Measurements from ENCODE around the gene P3H2. TPM values are rescaled to one million over a fixed set of nuclear protein-coding genes. Genes with fewer than 3 reads are reported as not detected.

Gene P3H2
- total RNA-seq, 5 donors from 2014 or later (not counting 1 experiment from before 2014, with no cell fraction given), result 0.16 to 0.50 (median 0.35) TPM; not detected in 2

DNA sequence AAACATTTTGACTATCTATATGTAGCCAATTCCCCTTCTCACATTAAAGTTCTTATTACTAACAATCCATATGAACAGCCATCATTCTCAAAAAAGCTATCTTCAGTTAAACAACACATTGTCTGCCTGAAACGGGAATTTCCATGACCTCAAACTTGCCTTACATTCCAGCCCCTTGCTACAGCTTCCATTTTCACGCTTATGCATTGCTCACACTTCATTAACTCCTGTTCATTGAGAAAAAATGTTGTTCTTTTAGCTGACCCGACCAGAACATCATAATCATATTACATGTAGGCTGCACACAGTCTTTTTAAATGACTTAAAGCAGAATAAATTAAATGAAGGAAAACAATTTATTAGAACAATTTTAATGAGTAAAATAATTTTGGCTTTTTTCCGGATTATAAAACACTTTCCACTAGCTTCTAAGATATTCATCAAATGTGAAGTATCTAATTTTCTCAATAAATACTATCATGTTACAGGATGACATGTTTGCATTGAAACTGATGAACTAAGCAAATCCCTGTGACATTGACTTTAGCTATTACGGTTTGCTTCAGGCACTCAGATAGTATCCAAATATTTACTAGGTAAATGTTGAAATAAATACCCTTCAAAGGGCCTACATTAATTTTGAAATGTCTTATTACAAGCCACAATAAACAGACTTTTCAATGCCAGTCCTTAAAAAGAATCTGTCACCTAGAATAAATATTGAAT is 49.9 kb downstream of the P3H2 start:
- POLR2A ChIA-PET, result no interaction called here
- no peak overlapping the region for H3K27ac Mint-ChIP-seq
- H3K27me3 ChIP-seq (replicated peaks in 1 of 2; ENCODE audit: control insufficient read depth in 2 of 2, extremely low read depth in 1 of 2, insufficient read depth in 2 of 2, low read length in 1 of 2), result no peaks in the 10 kb centered on the region
- H3K4me1 ChIP-seq (ENCODE audit: control insufficient read depth in 1 of 2, extremely low read depth in 1 of 2, insufficient read depth in 2 of 2, low read length in 2 of 2), result no peaks in the 10 kb centered on the region
- no peaks in the 10 kb centered on the region for H3K9me3 ChIP-seq
- peaks cover 11 to 16% of the 10 kb centered on the region in 2 donors for H3K27me3 Mint-ChIP-seq
- 52% methylated on average over 2 of the region's 5 CpGs for WGBS (ENCODE audit: insufficient coverage)
- no peak overlapping the region for H3K4me3 ChIP-seq (ENCODE audit: control insufficient read depth in 1 of 2, extremely low read depth in 1 of 2, low read length in 1 of 2)
- no peaks in the 10 kb centered on the region for H3K4me1 Mint-ChIP-seq
- no peak overlapping the region for H3K4me3 Mint-ChIP-seq
- ATAC-seq (replicated peaks in 1 of 4) (no peak), DNase-seq (no peak)
- H3K36me3 Mint-ChIP-seq, result no peaks in the 10 kb centered on the region
- CTCF ChIA-PET, result no interaction called here
- no peaks in the 10 kb centered on the region for H3K9me3 Mint-ChIP-seq
- H3K27ac ChIP-seq (ENCODE audit: low read length), result no peak overlapping the region
- no peaks in the 10 kb centered on the region for H3K36me3 ChIP-seq (ENCODE audit: control insufficient read depth in 2 of 2, extremely low read depth in 1 of 2, insufficient read depth in 1 of 2, low read length in 1 of 2)

DNA sequence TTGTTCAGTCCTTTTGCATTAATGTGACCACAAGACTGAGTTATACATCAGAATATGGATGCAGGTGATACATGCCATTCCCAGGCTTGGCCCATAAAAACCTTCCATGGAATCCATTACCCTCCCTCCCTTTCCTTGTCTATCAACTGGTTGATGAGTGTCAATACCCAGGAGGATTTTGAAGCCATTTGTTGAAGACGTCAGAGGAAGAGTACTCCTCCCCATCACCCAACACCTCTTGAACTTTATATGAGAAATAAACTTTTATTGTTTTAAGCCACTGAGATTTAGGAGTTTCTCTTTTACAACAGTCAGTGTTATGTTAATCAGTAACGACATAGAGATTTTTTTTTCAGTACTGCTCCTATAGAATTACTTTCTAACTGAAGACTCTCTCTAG is 55.5 kb downstream of the P3H2 start:
- H3K27ac ChIP-seq (ENCODE audit: low read length), result no peak overlapping the region
- WGBS (ENCODE audit: insufficient coverage), result no CpG with 5 or more reads among the region's 2 CpGs
- H3K4me3 ChIP-seq (ENCODE audit: control insufficient read depth in 1 of 2, extremely low read depth in 1 of 2, low read length in 1 of 2), result no peak overlapping the region
- H3K27me3 ChIP-seq (replicated peaks in 1 of 2; ENCODE audit: control insufficient read depth in 2 of 2, extremely low read depth in 1 of 2, insufficient read depth in 2 of 2, low read length in 1 of 2), result no peaks in the 10 kb centered on the region
- H3K27me3 Mint-ChIP-seq, result peaks cover 3 to 7% of the 10 kb centered on the region in 2 donors
- H3K27ac Mint-ChIP-seq, result no peak overlapping the region
- POLR2A ChIA-PET, result no interaction called here
- H3K4me3 Mint-ChIP-seq, result no peak overlapping the region
- H3K9me3 ChIP-seq, result no peaks in the 10 kb centered on the region
- DNase-seq, result no peak
- H3K36me3 ChIP-seq (ENCODE audit: control insufficient read depth in 2 of 2, extremely low read depth in 1 of 2, insufficient read depth in 1 of 2, low read length in 1 of 2), result no peaks in the 10 kb centered on the region
- no peak for ATAC-seq (replicated peaks in 1 of 4)
- no peaks in the 10 kb centered on the region for H3K4me1 Mint-ChIP-seq
- H3K4me1 ChIP-seq (ENCODE audit: control insufficient read depth in 1 of 2, extremely low read depth in 1 of 2, insufficient read depth in 2 of 2, low read length in 2 of 2), result no peaks in the 10 kb centered on the region
- CTCF ChIA-PET, result no interaction called here
- no peaks in the 10 kb centered on the region for H3K36me3 Mint-ChIP-seq
- H3K9me3 Mint-ChIP-seq, result no peaks in the 10 kb centered on the region

DNA sequence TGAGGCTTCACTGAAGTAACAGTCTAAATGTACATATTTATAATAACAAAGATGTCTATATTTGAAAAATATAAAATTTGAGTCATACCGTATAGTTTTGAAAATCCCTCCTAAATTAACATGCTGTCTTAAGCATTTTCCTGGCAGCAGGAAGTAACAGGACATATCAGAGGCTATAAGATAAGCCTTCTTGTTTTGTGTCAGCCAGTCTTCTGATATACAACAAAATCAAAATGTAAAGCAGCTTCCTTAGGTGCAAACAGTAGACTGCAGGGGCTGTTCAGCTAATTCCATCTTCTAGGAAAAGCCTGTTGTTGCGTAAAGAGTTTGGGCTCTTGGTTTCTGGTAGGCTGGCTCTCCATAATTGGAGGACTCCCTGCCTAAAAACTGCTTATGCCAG is 56.0 kb downstream of the P3H2 start:
- H3K27ac Mint-ChIP-seq, result no peak overlapping the region
- peaks cover 3 to 9% of the 10 kb centered on the region in 2 donors for H3K27me3 Mint-ChIP-seq
- CTCF ChIA-PET, result no interaction called here
- Histone ChIP-seq H3K4me1 (ENCODE audit: control insufficient read depth in 1 of 2, extremely low read depth in 1 of 2, insufficient read depth in 2 of 2, low read length in 2 of 2) (no peaks in the 10 kb centered on the region), H3K36me3 (ENCODE audit: control insufficient read depth in 2 of 2, extremely low read depth in 1 of 2, insufficient read depth in 1 of 2, low read length in 1 of 2) (no peaks in the 10 kb centered on the region), H3K27ac (ENCODE audit: low read length) (no peak overlapping the region), H3K9me3 (no peaks in the 10 kb centered on the region), H3K4me3 (ENCODE audit: control insufficient read depth in 1 of 2, extremely low read depth in 1 of 2, low read length in 1 of 2) (no peak overlapping the region), H3K27me3 (replicated peaks in 1 of 2; ENCODE audit: control insufficient read depth in 2 of 2, extremely low read depth in 1 of 2, insufficient read depth in 2 of 2, low read length in 1 of 2) (no peaks in the 10 kb centered on the region)
- no peaks in the 10 kb centered on the region for H3K4me1 Mint-ChIP-seq
- WGBS (ENCODE audit: insufficient coverage), result no CpG with 5 or more reads among the region's 2 CpGs
- no peak for ATAC-seq (replicated peaks in 1 of 4)
- no peak for DNase-seq
- H3K4me3 Mint-ChIP-seq, result no peak overlapping the region
- no peaks in the 10 kb centered on the region for H3K9me3 Mint-ChIP-seq
- POLR2A ChIA-PET, result no interaction called here
- no peaks in the 10 kb centered on the region for H3K36me3 Mint-ChIP-seq

DNA sequence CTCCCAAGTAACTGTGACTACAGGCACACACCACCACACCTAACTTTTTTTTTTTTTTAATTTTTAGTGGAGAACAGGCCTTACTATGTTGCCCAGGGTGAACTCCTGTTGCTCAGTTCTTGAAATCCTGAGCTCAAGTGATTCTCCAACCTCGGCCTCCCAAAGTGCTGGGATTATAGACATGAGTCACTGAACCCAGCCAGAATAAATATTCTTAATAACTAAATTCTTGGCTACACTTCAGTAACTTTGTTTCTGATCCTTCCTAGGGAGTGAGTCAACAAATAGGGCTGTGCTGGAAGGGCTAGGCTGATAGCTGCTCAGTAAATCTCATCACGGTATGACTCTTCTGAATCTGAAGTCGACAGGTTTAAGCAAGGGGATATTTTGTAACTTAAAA is 56.6 kb downstream of the P3H2 start:
- Histone ChIP-seq H3K4me3 (ENCODE audit: control insufficient read depth in 1 of 2, extremely low read depth in 1 of 2, low read length in 1 of 2) (no peak overlapping the region), H3K4me1 (ENCODE audit: control insufficient read depth in 1 of 2, extremely low read depth in 1 of 2, insufficient read depth in 2 of 2, low read length in 2 of 2) (no peaks in the 10 kb centered on the region), H3K27ac (ENCODE audit: low read length) (no peak overlapping the region), H3K36me3 (ENCODE audit: control insufficient read depth in 2 of 2, extremely low read depth in 1 of 2, insufficient read depth in 1 of 2, low read length in 1 of 2) (no peaks in the 10 kb centered on the region), H3K9me3 (no peaks in the 10 kb centered on the region), H3K27me3 (replicated peaks in 1 of 2; ENCODE audit: control insufficient read depth in 2 of 2, extremely low read depth in 1 of 2, insufficient read depth in 2 of 2, low read length in 1 of 2) (no peaks in the 10 kb centered on the region)
- no CpG with 5 or more reads among the region's 3 CpGs for WGBS (ENCODE audit: insufficient coverage)
- Mint-ChIP-seq H3K27me3 (peaks cover 3 to 14% of the 10 kb centered on the region in 2 donors), H3K27ac (no peak overlapping the region), H3K9me3 (no peaks in the 10 kb centered on the region), H3K4me1 (no peaks in the 10 kb centered on the region), H3K36me3 (no peaks in the 10 kb centered on the region), H3K4me3 (no peak overlapping the region)
- ChIA-PET CTCF (no interaction called here), POLR2A (interaction anchor here in 1 of 2 donors (0.6 kb wide), 1 partner anchor 1004 kb away, joined by 8 read pairs; no protein-coding TSS in a partner anchor)
- DNase-seq (no peak), ATAC-seq (replicated peaks in 1 of 4) (no peak)

DNA sequence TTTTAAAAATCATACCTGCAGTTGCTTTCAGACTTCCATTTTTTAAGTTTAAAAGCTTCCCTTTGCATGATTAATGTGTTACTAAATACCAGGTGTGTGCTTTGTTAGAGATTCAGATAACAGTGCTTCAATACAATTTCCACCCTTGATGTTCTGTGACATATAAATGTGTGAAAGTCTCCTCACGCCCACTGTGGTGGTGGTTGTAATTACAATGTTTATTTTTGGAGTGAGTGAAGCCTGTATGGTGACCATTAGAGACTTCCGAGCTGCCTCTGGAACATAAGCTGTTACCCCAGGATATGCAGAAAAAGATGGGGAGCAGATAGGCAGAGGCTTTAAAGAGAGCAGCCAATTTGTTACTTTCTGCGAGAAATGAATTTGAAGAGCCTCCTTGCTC is 57.2 kb downstream of the P3H2 start:
- Histone ChIP-seq H3K27me3 (replicated peaks in 1 of 2; ENCODE audit: control insufficient read depth in 2 of 2, extremely low read depth in 1 of 2, insufficient read depth in 2 of 2, low read length in 1 of 2) (no peaks in the 10 kb centered on the region), H3K36me3 (ENCODE audit: control insufficient read depth in 2 of 2, extremely low read depth in 1 of 2, insufficient read depth in 1 of 2, low read length in 1 of 2) (no peaks in the 10 kb centered on the region), H3K9me3 (no peaks in the 10 kb centered on the region), H3K4me3 (ENCODE audit: control insufficient read depth in 1 of 2, extremely low read depth in 1 of 2, low read length in 1 of 2) (no peak overlapping the region), H3K4me1 (ENCODE audit: control insufficient read depth in 1 of 2, extremely low read depth in 1 of 2, insufficient read depth in 2 of 2, low read length in 2 of 2) (no peaks in the 10 kb centered on the region), H3K27ac (ENCODE audit: low read length) (no peak overlapping the region)
- H3K27ac Mint-ChIP-seq, result no peak overlapping the region
- H3K4me3 Mint-ChIP-seq, result no peak overlapping the region
- DNase-seq (no peak), ATAC-seq (replicated peaks in 1 of 4) (no peak)
- WGBS (ENCODE audit: insufficient coverage), result no CpG with 5 or more reads among the region's 3 CpGs
- H3K4me1 Mint-ChIP-seq, result no peaks in the 10 kb centered on the region
- no peaks in the 10 kb centered on the region for H3K9me3 Mint-ChIP-seq
- H3K27me3 Mint-ChIP-seq, result peaks cover 3 to 14% of the 10 kb centered on the region in 2 donors
- no peaks in the 10 kb centered on the region for H3K36me3 Mint-ChIP-seq
- ChIA-PET CTCF (interaction anchor here in 1 of 2 donors (0.6 kb wide), 1 partner anchor 327 kb away, joined by 4 read pairs; no protein-coding TSS in a partner anchor), POLR2A (no interaction called here)

DNA sequence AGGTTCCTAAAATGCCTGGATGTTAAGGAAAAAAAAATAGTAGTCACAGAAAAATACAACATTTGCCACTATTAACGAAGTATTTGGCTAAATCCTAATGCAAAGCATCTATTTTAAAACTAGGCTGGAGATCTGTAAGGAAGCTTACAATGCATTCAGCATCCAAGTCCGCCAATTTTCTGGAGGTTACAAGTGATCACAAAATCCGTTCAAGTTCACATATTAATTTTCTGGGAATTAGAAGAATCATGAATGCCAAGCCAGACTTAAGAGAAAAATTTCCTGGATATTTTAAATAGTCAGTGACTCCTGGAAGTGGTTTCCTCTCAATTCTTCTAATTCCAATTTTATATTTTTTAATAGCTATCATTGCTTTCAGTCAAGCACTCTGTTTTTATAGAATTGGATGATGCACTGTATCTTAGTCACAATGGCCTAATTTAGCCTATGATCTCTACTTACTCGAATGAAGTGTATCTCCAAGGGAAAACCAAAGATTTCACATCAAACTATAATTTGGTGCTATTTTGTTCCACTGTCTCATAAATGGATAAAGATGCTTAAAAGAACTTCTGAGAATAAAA is 60.4 kb downstream of the P3H2 start:
- H3K27ac ChIP-seq (ENCODE audit: low read length), result no peak overlapping the region
- H3K27ac Mint-ChIP-seq, result no peak overlapping the region
- peaks cover 3 to 15% of the 10 kb centered on the region in 2 donors for H3K27me3 Mint-ChIP-seq
- H3K27me3 ChIP-seq (replicated peaks in 1 of 2; ENCODE audit: control insufficient read depth in 2 of 2, extremely low read depth in 1 of 2, insufficient read depth in 2 of 2, low read length in 1 of 2), result no peaks in the 10 kb centered on the region
- no peaks in the 10 kb centered on the region for H3K4me1 ChIP-seq (ENCODE audit: control insufficient read depth in 1 of 2, extremely low read depth in 1 of 2, insufficient read depth in 2 of 2, low read length in 2 of 2)
- no CpG with 5 or more reads among the region's 4 CpGs for WGBS (ENCODE audit: insufficient coverage)
- CTCF ChIA-PET, result no interaction called here
- POLR2A ChIA-PET, result no interaction called here
- H3K9me3 Mint-ChIP-seq, result no peaks in the 10 kb centered on the region
- H3K4me3 Mint-ChIP-seq, result no peak overlapping the region
- ATAC-seq (replicated peaks in 1 of 4) (no peak), DNase-seq (no peak)
- no peaks in the 10 kb centered on the region for H3K9me3 ChIP-seq
- H3K36me3 ChIP-seq (ENCODE audit: control insufficient read depth in 2 of 2, extremely low read depth in 1 of 2, insufficient read depth in 1 of 2, low read length in 1 of 2), result no peaks in the 10 kb centered on the region
- no peak overlapping the region for H3K4me3 ChIP-seq (ENCODE audit: control insufficient read depth in 1 of 2, extremely low read depth in 1 of 2, low read length in 1 of 2)
- no peaks in the 10 kb centered on the region for H3K4me1 Mint-ChIP-seq
- no peaks in the 10 kb centered on the region for H3K36me3 Mint-ChIP-seq
